T-cell (primary cell): ENCODE results near the gene SUSD3. TPM values are rescaled to one million over a fixed set of nuclear protein-coding genes. Genes with fewer than 3 reads are reported as not detected.
A peak's percentile ranks its signal among the peaks of the same experiment; 100 is the strongest.

ENCODE experiments used
- ATAC-seq, 4 experiments: fragments of 200-7000 bp in 3 of 4; fragments of 150-1000 bp in 1 of 4; cut with Tn5 transposase; replicated peaks in 1 of 4; 1 replicate in 3 of 4; 2 replicates in 1 of 4; pipeline ENCODE4 v1.10.0; 2021; ENCODE audit warnings: moderate library complexity in 3 of 4, mild to moderate bottlenecking in 2 of 4, moderate number of reproducible peaks in 1 of 4
- CTCF ChIA-PET, 2 donors: fragments of 300-600 bp; sonication (Branson Sonifier 250); formaldehyde crosslinking; loops; one replicate each; lab custom pipeline; 2022; ENCODE audit warnings: antibody characterized with exemption in 2 of 2; lab: Charles Lee
- POLR2A ChIA-PET, 2 donors: fragments of 300-600 bp; sonication (Branson Sonifier 250); formaldehyde crosslinking; loops; one replicate each; lab custom pipeline; 2022; ENCODE audit warnings: antibody characterized with exemption in 2 of 2; lab: Charles Lee
- DNase-seq, 35 experiments: peaks; one replicate each; pipeline versions ENCODE4 v3.0.0 to v3.0.0-alpha.2; 2013 to 2023
- H3K27ac ChIP-seq: one replicate; pipeline ENCODE4 v1.5.1; 2013; ENCODE audit warnings: low read length
- H3K27me3 ChIP-seq, 2 experiments: replicated peaks in 1 of 2; 1 replicate in 1 of 2; 2 replicates in 1 of 2; pipeline versions ENCODE4 v1.6.1 to v1.7.0; 2013; ENCODE audit warnings: low read length in 1 of 2, mixed read lengths in 1 of 2; ENCODE audit not compliant: control insufficient read depth in 2 of 2, insufficient read depth in 2 of 2; ENCODE audit errors: extremely low read depth in 1 of 2
- H3K36me3 ChIP-seq, 2 donors: 1 replicate in 1 of 2; 2 replicates in 1 of 2; pipeline versions ENCODE4 v1.6.1 to v1.7.0; 2013; ENCODE audit warnings: low read length in 1 of 2; ENCODE audit not compliant: control insufficient read depth in 2 of 2, insufficient read depth in 1 of 2; ENCODE audit errors: extremely low read depth in 1 of 2
- H3K4me1 ChIP-seq, 2 experiments: 1 replicate in 1 of 2; 2 replicates in 1 of 2; pipeline versions ENCODE4 v1.6.1 to v1.7.0; 2013; ENCODE audit warnings: low read length in 2 of 2, mixed read lengths in 1 of 2; ENCODE audit not compliant: insufficient read depth in 2 of 2, control insufficient read depth in 1 of 2; ENCODE audit errors: extremely low read depth in 1 of 2
- H3K4me3 ChIP-seq, 2 donors: 1 replicate in 1 of 2; 2 replicates in 1 of 2; pipeline versions ENCODE4 v1.5.1 to v1.7.0; 2013; ENCODE audit warnings: mild to moderate bottlenecking in 2 of 2, low read length in 1 of 2, moderate library complexity in 1 of 2; ENCODE audit not compliant: control insufficient read depth in 1 of 2; ENCODE audit errors: extremely low read depth in 1 of 2
- H3K9me3 ChIP-seq: 2 replicates; pipeline ENCODE4 v1.7.0; 2013
- H3K27ac Mint-ChIP-seq, 2 donors: one replicate each; pipeline ENCODE4 v1.8.0; 2020 to 2021; ENCODE audit warnings: mild to moderate bottlenecking in 2 of 2, mixed read lengths in 2 of 2
- H3K27me3 Mint-ChIP-seq, 2 donors: one replicate each; pipeline ENCODE4 v1.8.0; 2021 to 2022; ENCODE audit warnings: mixed read lengths in 2 of 2
- H3K36me3 Mint-ChIP-seq: one replicate; pipeline ENCODE4 v1.8.0; 2021; ENCODE audit warnings: mixed read lengths
- H3K4me1 Mint-ChIP-seq, 3 donors: one replicate each; pipeline ENCODE4 v1.8.0; 2020 to 2022; ENCODE audit warnings: mixed read lengths in 3 of 3, mild to moderate bottlenecking in 1 of 3
- H3K4me3 Mint-ChIP-seq, 3 donors: one replicate each; pipeline ENCODE4 v1.8.0; 2020 to 2022; ENCODE audit warnings: mild to moderate bottlenecking in 3 of 3, mixed read lengths in 3 of 3, moderate library complexity in 3 of 3
- H3K9me3 Mint-ChIP-seq, 3 donors: one replicate each; pipeline ENCODE4 v1.8.0; 2020 to 2022; ENCODE audit warnings: mixed read lengths in 3 of 3
- WGBS: methylation state at CpG from one replicate; pipeline ENCODE4 v1.1.5; 2013; ENCODE audit warnings: missing lambda C conversion rate; ENCODE audit not compliant: insufficient coverage; 5-methylcytosine and 5-hydroxymethylcytosine counted together
- total RNA-seq, 35 experiments: library from RNA in 6 of 35; stranded (reverse) in 6 of 35; fragments of 120-200 nt in 1 of 35; gene quantifications; one replicate each; pipeline versions ENCODE4 v1.2.1 to v1.2.4 and lab custom pipeline; 2013 to 2026

Gene SUSD3
- total RNA-seq, 5 donors from 2014 or later (not counting 1 experiment from before 2014, with no cell fraction given): 39.6 to 79.2 (median 71.2) TPM

DNA sequence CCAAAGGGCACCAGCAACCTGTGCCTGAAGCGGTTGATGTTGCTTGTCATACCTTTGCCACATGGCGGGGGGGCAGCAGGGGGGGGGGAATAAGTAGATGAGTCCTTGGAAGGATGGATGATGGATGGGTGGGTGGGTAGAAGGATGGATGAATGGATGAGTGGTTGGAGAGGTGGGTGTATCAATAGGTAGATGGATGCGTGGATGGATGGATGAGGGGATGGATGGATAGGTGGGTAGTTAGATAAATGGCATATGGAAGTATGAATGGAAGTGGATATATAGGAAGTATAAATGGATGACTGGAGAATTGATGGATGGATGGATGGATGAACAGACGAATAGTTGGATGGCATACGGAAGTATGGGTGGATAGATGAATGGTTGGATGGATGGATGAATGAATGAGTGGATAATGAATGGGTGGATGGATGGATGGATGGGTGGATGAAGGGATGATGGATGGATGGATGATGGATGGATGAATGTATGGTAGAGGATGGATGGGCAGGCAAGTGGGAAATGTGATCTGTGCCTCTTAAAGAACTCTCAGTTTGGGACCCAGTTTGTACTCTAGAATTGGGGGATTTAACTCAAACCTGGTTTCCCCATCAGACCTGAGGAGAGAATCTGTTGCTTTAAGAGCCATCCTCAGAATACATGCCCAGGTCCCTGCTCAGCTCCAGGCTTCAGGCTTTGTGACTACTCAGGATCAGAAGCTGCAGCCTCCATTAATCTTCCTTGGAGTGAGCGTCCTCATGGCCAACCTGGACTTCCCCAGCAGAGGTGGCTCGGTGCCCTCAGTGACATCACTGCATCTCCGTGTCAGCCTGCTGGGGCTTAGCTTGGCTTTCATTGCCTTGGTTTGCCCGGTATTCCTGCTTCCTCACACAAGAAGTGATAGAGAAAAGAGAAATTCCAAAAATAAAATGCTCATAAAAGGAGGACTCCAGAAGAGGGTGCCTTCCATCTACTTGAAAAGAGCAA, 27.6 kb upstream of the SUSD3 start:
- ATAC-seq: no peak
- peaks cover 20 to 79% of the 10 kb centered on the region in 2 donors for H3K36me3 ChIP-seq
- WGBS: 98% methylated on average over 8 of the region's 9 CpGs
- peaks cover 73 to 85% (median 77%) of the 10 kb centered on the region in 3 donors for H3K4me1 Mint-ChIP-seq
- H3K9me3 Mint-ChIP-seq: no peaks in the 10 kb centered on the region
- no peak overlapping the region for H3K4me3 ChIP-seq
- H3K27me3 ChIP-seq: no peaks in the 10 kb centered on the region
- H3K4me1 ChIP-seq: peaks cover 50 to 96% of the 10 kb centered on the region in 2 experiments
- peak overlapping the region; percentile 92 for H3K27ac ChIP-seq
- DNase-seq: no peak
- no peaks in the 10 kb centered on the region for H3K27me3 Mint-ChIP-seq
- H3K9me3 ChIP-seq: no peaks in the 10 kb centered on the region
- peak overlapping the region in 2 of 3 donors; percentile 31 to 75 for H3K4me3 Mint-ChIP-seq
- H3K36me3 Mint-ChIP-seq: peaks cover 57% of the 10 kb centered on the region
- POLR2A ChIA-PET: no interaction called here
- CTCF ChIA-PET: interaction anchor here in 1 of 2 donors (0.5 kb wide), 1 partner anchor 78 kb away, joined by 8 read pairs; no protein-coding TSS in a partner anchor
- peak overlapping the region; percentile 81 to 99 for H3K27ac Mint-ChIP-seq

GRCh38 chr9:93031629-93032430, 26.7 kb upstream of the SUSD3 start:
- Mint-ChIP-seq H3K27me3 (no peaks in the 10 kb centered on the region), H3K4me1 (peaks cover 75 to 85% (median 77%) of the 10 kb centered on the region in 3 donors), H3K9me3 (no peaks in the 10 kb centered on the region), H3K4me3 (peak overlapping the region in 2 of 3 donors; percentile 21 to 75), H3K36me3 (peaks cover 58% of the 10 kb centered on the region), H3K27ac (peak overlapping the region; percentile 81 to 99)
- ChIA-PET POLR2A (no interaction called here), CTCF (no interaction called here)
- H3K27me3 ChIP-seq: no peaks in the 10 kb centered on the region
- peaks cover 21 to 78% of the 10 kb centered on the region in 2 donors for H3K36me3 ChIP-seq
- H3K9me3 ChIP-seq: no peaks in the 10 kb centered on the region
- DNase-seq (no peak), ATAC-seq (no peak)
- H3K4me3 ChIP-seq: no peak overlapping the region
- WGBS: 93% methylated on average over 6 of the region's 10 CpGs
- peak overlapping the region; percentile 38 for H3K27ac ChIP-seq
- H3K4me1 ChIP-seq: peaks cover 41 to 96% of the 10 kb centered on the region in 2 experiments

GRCh38 chr9:93032545-93032944, 26.0 kb upstream of the SUSD3 start:
- Histone ChIP-seq H3K4me1 (peaks cover 35 to 96% of the 10 kb centered on the region in 2 experiments), H3K27ac (peak overlapping the region; percentile 38), H3K36me3 (peaks cover 19 to 74% of the 10 kb centered on the region in 2 donors), H3K9me3 (no peaks in the 10 kb centered on the region), H3K4me3 (no peak overlapping the region), H3K27me3 (no peaks in the 10 kb centered on the region)
- ATAC-seq (no peak), DNase-seq (no peak)
- ChIA-PET POLR2A (no interaction called here), CTCF (no interaction called here)
- Mint-ChIP-seq H3K36me3 (peaks cover 54% of the 10 kb centered on the region), H3K27ac (peak overlapping the region; percentile 81 to 99), H3K4me3 (peak overlapping the region in 1 of 3 donors; percentile 42), H3K9me3 (no peaks in the 10 kb centered on the region), H3K27me3 (no peaks in the 10 kb centered on the region), H3K4me1 (peaks cover 74 to 84% (median 76%) of the 10 kb centered on the region in 3 donors)
- 92% methylated on average over 10 of the region's 12 CpGs for WGBS

DNA sequence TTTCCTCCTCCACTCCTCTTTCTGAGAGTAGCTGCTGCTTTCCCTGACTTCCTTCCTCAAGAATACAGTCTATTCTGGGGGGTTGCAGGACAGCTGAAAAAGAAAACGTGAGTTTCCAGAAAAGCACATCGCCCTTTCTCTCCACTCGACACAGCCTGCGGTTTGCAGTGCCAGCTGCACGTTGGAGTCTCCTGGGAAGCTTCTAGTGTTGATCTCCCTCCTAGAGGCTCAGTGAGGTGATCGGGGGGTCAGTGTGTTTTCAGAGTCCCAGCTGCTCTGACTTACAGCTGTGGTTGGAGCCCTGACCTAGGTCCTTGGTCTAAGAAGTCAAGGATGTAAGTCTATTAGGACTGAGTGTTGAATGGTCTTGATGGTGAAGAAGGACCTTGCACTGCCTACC, 25.0 kb upstream of the SUSD3 start:
- peaks cover 49% of the 10 kb centered on the region for H3K36me3 Mint-ChIP-seq
- Histone ChIP-seq H3K4me3 (no peak overlapping the region), H3K27ac (peak overlapping the region; percentile 38), H3K4me1 (peaks cover 30 to 96% of the 10 kb centered on the region in 2 experiments), H3K36me3 (peaks cover 19 to 74% of the 10 kb centered on the region in 2 donors), H3K9me3 (no peaks in the 10 kb centered on the region), H3K27me3 (no peaks in the 10 kb centered on the region)
- peaks cover 72 to 82% (median 73%) of the 10 kb centered on the region in 3 donors for H3K4me1 Mint-ChIP-seq
- H3K27me3 Mint-ChIP-seq: no peaks in the 10 kb centered on the region
- WGBS: 80% methylated on average over 6 of the region's 6 CpGs
- peak overlapping the region in 1 of 3 donors; percentile 58 for H3K4me3 Mint-ChIP-seq
- ChIA-PET CTCF (interaction anchor here in 1 of 2 donors (0.6 to 0.9 kb wide), 2 partner anchors 16 to 75 kb away, joined by 3 to 4 read pairs; no protein-coding TSS in a partner anchor), POLR2A (interaction anchor here in 1 of 2 donors (0.6 to 0.9 kb wide), 2 partner anchors 16 to 27 kb away, joined by 6 to 10 read pairs; no protein-coding TSS in a partner anchor)
- H3K27ac Mint-ChIP-seq: peak overlapping the region; percentile 84 to 92
- no peak for DNase-seq
- no peak for ATAC-seq
- no peaks in the 10 kb centered on the region for H3K9me3 Mint-ChIP-seq

GRCh38 chr9:93035106-93035660, 23.3 kb upstream of the SUSD3 start:
- Mint-ChIP-seq H3K9me3 (no peaks in the 10 kb centered on the region), H3K4me1 (peaks cover 64 to 79% (median 71%) of the 10 kb centered on the region in 3 donors), H3K36me3 (peaks cover 38% of the 10 kb centered on the region), H3K27ac (peak overlapping the region; percentile 72 to 79), H3K27me3 (no peaks in the 10 kb centered on the region), H3K4me3 (no peak overlapping the region)
- Histone ChIP-seq H3K4me1 (peaks cover 18 to 95% of the 10 kb centered on the region in 2 experiments), H3K27me3 (no peaks in the 10 kb centered on the region), H3K9me3 (no peaks in the 10 kb centered on the region), H3K4me3 (no peak overlapping the region), H3K27ac (no peak overlapping the region), H3K36me3 (peaks cover 19 to 64% of the 10 kb centered on the region in 2 donors)
- ChIA-PET POLR2A (no interaction called here), CTCF (interaction anchor here in 1 of 2 donors (0.6 kb wide), 1 partner anchor 110 kb away, joined by 3 read pairs; no protein-coding TSS in a partner anchor)
- WGBS: 98% methylated on average over 9 of the region's 19 CpGs
- DNase-seq: no peak
- ATAC-seq: no peak
